Bronchial epithelial cell (primary cell): ENCODE results near the gene C6orf62. TPM values are rescaled to one million over a fixed set of nuclear protein-coding genes. Genes with fewer than 3 reads are reported as not detected.
"Not testable (repeated sequence)": the region's sequence is repeated elsewhere in the genome, so short reads cannot be mapped to it uniquely, and the experiment has no call there.

Experiments
- DNase-seq: peaks from one replicate; pipeline ENCODE4 v3.0.0-alpha.2; 2010; ENCODE audit warnings: low read depth
- FAIRE-seq: peaks from 2 replicates; lab custom pipeline; 2011; peaks lifted over from hg19 to GRCh38; lab: Jason Lieb, UNC
- H3K27me3 ChIP-seq: 2 replicates; pipeline ENCODE4 v1.5.1; 2011; ENCODE audit warnings: low read length; ENCODE audit not compliant: control insufficient read depth, insufficient read depth
- H3K36me3 ChIP-seq: 2 replicates; pipeline ENCODE4 v1.5.1; 2011; ENCODE audit warnings: low read length; ENCODE audit not compliant: control insufficient read depth, insufficient read depth
- H3K4me3 ChIP-seq: 2 replicates; pipeline ENCODE4 v1.5.1; 2011; ENCODE audit warnings: mild to moderate bottlenecking, low read depth, low read length, control low read depth
- total RNA-seq: library from RNA; depleted of rRNA; stranded (reverse); fragments of >200 nt; gene quantifications from 2 replicates; pipeline ENCODE4 v1.2.1, GENCODE V29; 2014
- TF ChIP-seq, protein P1 (sequence below): IDR thresholded peaks from 2 replicates; pipeline ENCODE4 v1.5.1; 2011; ENCODE audit warnings: mild to moderate bottlenecking, moderate library complexity, low read length, control low read depth, inconsistent platforms; ENCODE audit not compliant: insufficient read depth, severe bottlenecking

Gene C6orf62
- total RNA-seq, 1 donor from 2014 or later: 120 TPM

GRCh38 chr6:24720131-24720603, 1.2 kb upstream of the C6orf62 start:
- Histone ChIP-seq H3K4me3 (peak overlapping the region; percentile 74), H3K27me3 (no peaks in the 10 kb centered on the region), H3K36me3 (peaks cover 2% of the 10 kb centered on the region)
- FAIRE-seq (no peak), DNase-seq (no peak)
- TF ChIP-seq, protein P1, sequence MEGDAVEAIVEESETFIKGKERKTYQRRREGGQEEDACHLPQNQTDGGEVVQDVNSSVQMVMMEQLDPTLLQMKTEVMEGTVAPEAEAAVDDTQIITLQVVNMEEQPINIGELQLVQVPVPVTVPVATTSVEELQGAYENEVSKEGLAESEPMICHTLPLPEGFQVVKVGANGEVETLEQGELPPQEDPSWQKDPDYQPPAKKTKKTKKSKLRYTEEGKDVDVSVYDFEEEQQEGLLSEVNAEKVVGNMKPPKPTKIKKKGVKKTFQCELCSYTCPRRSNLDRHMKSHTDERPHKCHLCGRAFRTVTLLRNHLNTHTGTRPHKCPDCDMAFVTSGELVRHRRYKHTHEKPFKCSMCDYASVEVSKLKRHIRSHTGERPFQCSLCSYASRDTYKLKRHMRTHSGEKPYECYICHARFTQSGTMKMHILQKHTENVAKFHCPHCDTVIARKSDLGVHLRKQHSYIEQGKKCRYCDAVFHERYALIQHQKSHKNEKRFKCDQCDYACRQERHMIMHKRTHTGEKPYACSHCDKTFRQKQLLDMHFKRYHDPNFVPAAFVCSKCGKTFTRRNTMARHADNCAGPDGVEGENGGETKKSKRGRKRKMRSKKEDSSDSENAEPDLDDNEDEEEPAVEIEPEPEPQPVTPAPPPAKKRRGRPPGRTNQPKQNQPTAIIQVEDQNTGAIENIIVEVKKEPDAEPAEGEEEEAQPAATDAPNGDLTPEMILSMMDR: no peak

DNA sequence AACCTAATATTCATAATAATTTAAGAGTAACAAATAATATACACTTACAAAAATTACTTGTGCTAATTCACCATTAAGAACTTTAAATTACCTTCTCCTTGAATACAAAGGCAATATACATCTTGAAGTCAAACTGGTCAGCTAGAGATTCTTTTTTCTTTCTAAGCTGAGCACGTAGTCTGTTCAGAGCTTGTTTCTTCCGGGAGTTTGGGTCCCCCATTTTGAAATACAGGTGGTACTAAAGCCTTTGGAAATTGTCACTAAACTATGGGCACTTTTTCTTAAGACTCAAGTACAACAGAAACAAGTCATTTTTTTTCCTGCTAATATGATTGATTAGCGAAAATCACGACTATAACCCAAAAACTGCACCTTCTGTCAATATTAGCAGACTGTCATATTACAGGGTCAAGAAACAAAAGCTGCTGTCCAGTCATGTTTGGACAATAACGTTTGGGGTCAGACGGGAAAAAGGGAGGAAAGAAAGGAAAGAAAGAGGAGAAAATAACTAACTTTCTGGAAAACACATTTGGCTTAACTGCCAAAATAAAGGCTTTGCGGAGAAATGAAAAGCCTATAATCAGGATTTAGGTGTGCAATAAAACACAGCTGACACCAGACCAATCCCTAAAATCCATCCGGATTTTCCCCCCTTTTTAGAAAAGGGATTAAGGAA, 367 bp downstream of the C6orf62 start:
- H3K27me3 ChIP-seq: no peaks in the 10 kb centered on the region
- peaks cover 5% of the 10 kb centered on the region for H3K36me3 ChIP-seq
- TF ChIP-seq, protein P1: no peak
- no peak for DNase-seq
- peak overlapping the region; percentile 74 for H3K4me3 ChIP-seq
- FAIRE-seq: no peak

DNA sequence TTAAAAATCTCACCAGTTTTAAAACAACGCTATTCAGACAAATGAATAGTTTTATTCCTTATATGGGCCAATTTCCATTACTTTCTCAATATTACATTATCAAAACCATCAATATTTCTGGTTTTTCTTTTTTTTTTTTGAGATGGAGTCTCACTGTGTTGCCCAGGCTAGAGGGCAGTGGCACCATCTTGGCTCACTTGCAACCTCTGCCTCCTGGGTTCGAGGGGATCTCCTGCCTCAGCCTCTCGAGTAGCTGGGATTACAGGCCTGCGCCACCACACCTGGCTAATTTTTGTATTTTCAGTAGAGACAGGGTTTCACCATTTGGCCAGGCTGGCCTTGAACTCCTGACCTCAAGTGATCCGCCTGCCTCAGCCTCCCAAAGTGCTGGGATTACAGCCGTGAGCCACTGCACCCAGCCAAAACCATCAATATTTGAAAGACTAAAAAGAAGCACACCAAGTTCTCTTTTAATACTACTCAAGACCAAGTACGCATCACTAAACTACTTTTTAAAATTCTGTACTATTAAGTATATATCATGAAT, 2.3 kb downstream of the C6orf62 start:
- not testable (repeated sequence) for H3K36me3 ChIP-seq, H3K4me3 ChIP-seq, H3K27me3 ChIP-seq, FAIRE-seq, DNase-seq

GRCh38 chr6:24710519-24711303, 8.2 kb downstream of the C6orf62 start:
- DNase-seq (no peak), FAIRE-seq (no peak)
- TF ChIP-seq, protein P1: no peak
- H3K4me3 ChIP-seq: no peak overlapping the region
- peaks cover 17% of the 10 kb centered on the region for H3K36me3 ChIP-seq
- H3K27me3 ChIP-seq: no peaks in the 10 kb centered on the region

- peaks cover 16% of the 10 kb centered on the region for H3K36me3 ChIP-seq
- DNase-seq (no peak), FAIRE-seq (no peak)
- no peak overlapping the region for H3K4me3 ChIP-seq
- TF ChIP-seq, protein P1: no peak
- H3K27me3 ChIP-seq: no peaks in the 10 kb centered on the region
Observed at GRCh38 chr6:24709014-24709711, 9.8 kb downstream of the C6orf62 start.
